Sigmoid colon (tissue), 4 donors: ENCODE data around the gene HS1BP3.

Experiments
- POLR2A ChIP-seq, 2 donors: fragments of 450-650 bp; IDR thresholded peaks; one replicate each; pipeline ENCODE4 v1.6.1; 2016; ENCODE audit warnings: antibody characterized with exemption in 2 of 2, mild to moderate bottlenecking in 2 of 2, moderate library complexity in 2 of 2
- POLR2AphosphoS5 ChIP-seq, 4 donors: sonication (generic); formaldehyde crosslinking; IDR thresholded peaks; one replicate each; pipeline ENCODE4 v1.6.1; 2017; ENCODE audit warnings: antibody characterized with exemption in 4 of 4
- TF ChIP-seq, protein P1 (sequence below), 4 experiments: fragments of 450-650 bp in 3 of 4; fragments of 200-600 bp in 1 of 4; IDR thresholded peaks; one replicate each; pipeline ENCODE4 v1.5.1; 2016 to 2019; ENCODE audit warnings: antibody characterized with exemption in 4 of 4, mild to moderate bottlenecking in 3 of 4, moderate library complexity in 2 of 4

DNA sequence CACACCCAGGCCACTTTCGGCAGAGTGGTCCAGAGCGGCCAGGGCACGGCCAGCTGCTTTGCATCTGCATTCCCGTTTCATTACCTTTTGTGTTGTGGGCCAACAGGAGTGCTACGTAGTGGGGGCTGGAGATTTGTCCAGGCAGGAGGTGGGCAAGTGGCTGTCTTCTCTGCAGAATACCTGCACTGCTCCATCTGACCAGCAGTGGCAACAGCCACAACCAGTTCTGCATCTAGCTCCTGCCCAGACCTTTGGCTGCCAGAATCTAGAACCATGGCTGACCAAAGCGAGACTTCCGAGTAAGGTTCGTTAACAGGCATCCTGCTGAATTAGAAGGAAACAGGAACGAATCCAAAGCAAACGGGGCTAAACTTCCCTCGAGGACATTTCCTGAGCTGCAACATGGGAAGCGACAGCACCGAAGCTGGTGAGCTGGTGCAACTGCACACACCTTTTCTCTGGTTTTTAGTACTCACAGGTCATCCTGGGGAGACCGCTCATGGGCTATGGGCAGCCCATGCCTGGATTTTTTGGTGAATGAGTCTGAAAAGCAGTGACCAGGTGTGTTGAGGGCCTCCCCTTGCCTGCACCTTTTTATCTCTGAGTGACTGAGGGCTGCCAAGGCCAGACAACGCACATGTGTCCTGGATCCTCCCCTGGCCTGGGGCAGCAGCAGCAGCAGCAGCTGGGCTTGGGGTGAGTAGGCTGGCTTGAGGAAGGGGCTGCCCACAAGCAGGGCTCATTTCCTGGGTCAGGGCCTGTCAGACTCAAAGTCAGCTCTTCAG, 26.6 kb upstream of the HS1BP3 start:
- TF ChIP-seq, protein P1, sequence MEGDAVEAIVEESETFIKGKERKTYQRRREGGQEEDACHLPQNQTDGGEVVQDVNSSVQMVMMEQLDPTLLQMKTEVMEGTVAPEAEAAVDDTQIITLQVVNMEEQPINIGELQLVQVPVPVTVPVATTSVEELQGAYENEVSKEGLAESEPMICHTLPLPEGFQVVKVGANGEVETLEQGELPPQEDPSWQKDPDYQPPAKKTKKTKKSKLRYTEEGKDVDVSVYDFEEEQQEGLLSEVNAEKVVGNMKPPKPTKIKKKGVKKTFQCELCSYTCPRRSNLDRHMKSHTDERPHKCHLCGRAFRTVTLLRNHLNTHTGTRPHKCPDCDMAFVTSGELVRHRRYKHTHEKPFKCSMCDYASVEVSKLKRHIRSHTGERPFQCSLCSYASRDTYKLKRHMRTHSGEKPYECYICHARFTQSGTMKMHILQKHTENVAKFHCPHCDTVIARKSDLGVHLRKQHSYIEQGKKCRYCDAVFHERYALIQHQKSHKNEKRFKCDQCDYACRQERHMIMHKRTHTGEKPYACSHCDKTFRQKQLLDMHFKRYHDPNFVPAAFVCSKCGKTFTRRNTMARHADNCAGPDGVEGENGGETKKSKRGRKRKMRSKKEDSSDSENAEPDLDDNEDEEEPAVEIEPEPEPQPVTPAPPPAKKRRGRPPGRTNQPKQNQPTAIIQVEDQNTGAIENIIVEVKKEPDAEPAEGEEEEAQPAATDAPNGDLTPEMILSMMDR (IDR thresholded peaks at IDR 0.05): no peak
- no peak for TF ChIP-seq POLR2AphosphoS5 (IDR thresholded peaks at IDR 0.05)
- TF ChIP-seq POLR2A (IDR thresholded peaks at IDR 0.05): no peak
